ENCODE data around the gene KCNJ2.

Gene KCNJ2

GRCh38 chr17:70207184-70207583 lies 37.9 kb downstream of the KCNJ2 start:
- no peak for TF ChIP-seq CTCF (IDR thresholded peaks at IDR 0.05; ENCODE audit: low read depth, low read length)
- no peak for DNase-seq
- no peaks in the 10 kb centered on the region; the same call in 1 of the 2 replicates for H3K27me3 ChIP-seq
- no peaks in the 10 kb centered on the region for H3K36me3 ChIP-seq
- no peaks in the 10 kb centered on the region for H3K4me1 ChIP-seq
- no peaks in the 10 kb centered on the region for H3K9me3 ChIP-seq
- H3K4me3 ChIP-seq (ENCODE audit: low read depth, low read length): no peak overlapping the region

- no peak overlapping the region for H3K4me3 ChIP-seq (ENCODE audit: low read depth, low read length)
- no peaks in the 10 kb centered on the region for H3K36me3 ChIP-seq
- H3K4me1 ChIP-seq: no peaks in the 10 kb centered on the region
- H3K27me3 ChIP-seq: no peaks in the 10 kb centered on the region
- H3K9me3 ChIP-seq: no peaks in the 10 kb centered on the region
- DNase-seq: no peak
- TF ChIP-seq CTCF (IDR thresholded peaks at IDR 0.05; ENCODE audit: low read depth, low read length): no peak
Observed at GRCh38 chr17:70208080-70208794, 38.9 kb downstream of the KCNJ2 start.

- no peaks in the 10 kb centered on the region for H3K36me3 ChIP-seq
- no peaks in the 10 kb centered on the region for H3K27me3 ChIP-seq
- TF ChIP-seq CTCF (IDR thresholded peaks at IDR 0.05; ENCODE audit: low read depth, low read length): no peak
- no peaks in the 10 kb centered on the region for H3K4me1 ChIP-seq
- no peak overlapping the region for H3K4me3 ChIP-seq (ENCODE audit: low read depth, low read length)
- H3K9me3 ChIP-seq: no peaks in the 10 kb centered on the region
- no peak for DNase-seq
Observed at GRCh38 chr17:70208825-70209555, 39.7 kb downstream of the KCNJ2 start.

- Histone ChIP-seq H3K4me3 (ENCODE audit: low read depth, low read length) (no peak overlapping the region), H3K4me1 (no peaks in the 10 kb centered on the region), H3K9me3 (no peaks in the 10 kb centered on the region), H3K27me3 (no peaks in the 10 kb centered on the region), H3K36me3 (no peaks in the 10 kb centered on the region)
- no peak for TF ChIP-seq CTCF (IDR thresholded peaks at IDR 0.05; ENCODE audit: low read depth, low read length)
- DNase-seq: no peak
Observed at GRCh38 chr17:70215656-70216055, 46.3 kb downstream of the KCNJ2 start.

GRCh38 chr17:70217571-70217970 lies 48.2 kb downstream of the KCNJ2 start:
- Histone ChIP-seq H3K4me3 (ENCODE audit: low read depth, low read length) (no peak overlapping the region), H3K36me3 (no peaks in the 10 kb centered on the region), H3K27me3 (no peaks in the 10 kb centered on the region), H3K9me3 (no peaks in the 10 kb centered on the region), H3K4me1 (no peaks in the 10 kb centered on the region)
- no peak for TF ChIP-seq CTCF (IDR thresholded peaks at IDR 0.05; ENCODE audit: low read depth, low read length)
- no peak for DNase-seq

- H3K36me3 ChIP-seq: no peaks in the 10 kb centered on the region
- H3K27me3 ChIP-seq: no peaks in the 10 kb centered on the region
- no peaks in the 10 kb centered on the region for H3K4me1 ChIP-seq
- H3K9me3 ChIP-seq: no peaks in the 10 kb centered on the region
- no peak for TF ChIP-seq CTCF (IDR thresholded peaks at IDR 0.05; ENCODE audit: low read depth, low read length)
- no peak overlapping the region for H3K4me3 ChIP-seq (ENCODE audit: low read depth, low read length)
- no peak for DNase-seq
Observed at GRCh38 chr17:70225276-70225675, 55.9 kb downstream of the KCNJ2 start.
